Measurements from ENCODE around the gene CLIP2. TPM values are rescaled to one million over a fixed set of nuclear protein-coding genes. Genes with fewer than 3 reads are reported as not detected.
"Not testable (repeated sequence)": the region's sequence is repeated elsewhere in the genome, so short reads cannot be mapped to it uniquely, and the experiment has no call there.

Gene CLIP2
- polyA plus RNA-seq, 1 donor = 18.5 TPM

GRCh38 chr7:74332373-74333176, 43.4 kb downstream of the CLIP2 start:
- DNase-seq (ENCODE audit: low read depth) = no peak

GRCh38 chr7:74334030-74334429, 44.8 kb downstream of the CLIP2 start:
- DNase-seq (ENCODE audit: low read depth) = no peak

- no peak for DNase-seq (ENCODE audit: low read depth)
These were observed 48.7 kb downstream of the CLIP2 start for GRCh38 chr7:74337926-74338325.

- DNase-seq (ENCODE audit: low read depth) = no peak
These were observed 49.3 kb downstream of the CLIP2 start for GRCh38 chr7:74338366-74339108.

- DNase-seq (ENCODE audit: low read depth) = not testable (repeated sequence)
These were observed 50.4 kb downstream of the CLIP2 start for GRCh38 chr7:74339648-74340047.

- DNase-seq (ENCODE audit: low read depth) = no peak
These were observed 54.3 kb downstream of the CLIP2 start for GRCh38 chr7:74343281-74344131.

GRCh38 chr7:74344132-74344496, 54.9 kb downstream of the CLIP2 start:
- no peak for DNase-seq (ENCODE audit: low read depth)

- no peak for DNase-seq (ENCODE audit: low read depth)
These were observed 55.6 kb downstream of the CLIP2 start for GRCh38 chr7:74344786-74345185.

GRCh38 chr7:74345970-74346369, 56.8 kb downstream of the CLIP2 start:
- DNase-seq (ENCODE audit: low read depth) = no peak

- DNase-seq (ENCODE audit: low read depth) = no peak
These were observed 60.4 kb downstream of the CLIP2 start for GRCh38 chr7:74349621-74350020.

GRCh38 chr7:74350751-74351150, 61.5 kb downstream of the CLIP2 start:
- no peak for DNase-seq (ENCODE audit: low read depth)

GRCh38 chr7:74351836-74352235, 62.6 kb downstream of the CLIP2 start:
- DNase-seq (ENCODE audit: low read depth) = no peak

- DNase-seq (ENCODE audit: low read depth) = not testable (repeated sequence)
These were observed 63.4 kb downstream of the CLIP2 start for GRCh38 chr7:74352551-74353138.

- no peak for DNase-seq (ENCODE audit: low read depth)
These were observed 64.8 kb downstream of the CLIP2 start for GRCh38 chr7:74354009-74354408.

GRCh38 chr7:74355091-74355490, 65.9 kb downstream of the CLIP2 start:
- no peak for DNase-seq (ENCODE audit: low read depth)

GRCh38 chr7:74356589-74357315, 67.5 kb downstream of the CLIP2 start:
- no peak for DNase-seq (ENCODE audit: low read depth)

GRCh38 chr7:74360008-74360407, 70.8 kb downstream of the CLIP2 start:
- no peak for DNase-seq (ENCODE audit: low read depth)

- no peak for DNase-seq (ENCODE audit: low read depth)
These were observed 73.1 kb downstream of the CLIP2 start for GRCh38 chr7:74362266-74362665.

- no peak for DNase-seq (ENCODE audit: low read depth)
These were observed 74.9 kb downstream of the CLIP2 start for GRCh38 chr7:74364061-74364460.

GRCh38 chr7:74365322-74366022, 76.3 kb downstream of the CLIP2 start:
- DNase-seq (ENCODE audit: low read depth) = no peak
